Osteocyte (in vitro differentiated cells): ENCODE data around the gene ADRB1. TPM values are rescaled to one million over a fixed set of nuclear protein-coding genes. Genes with fewer than 3 reads are reported as not detected.

Source experiments
- DNase-seq: peaks from one replicate; pipeline ENCODE4 v3.0.0; 2021; ENCODE audit warnings: mixed read lengths; ENCODE audit not compliant: unreplicated experiment; ENCODE audit errors: extremely low spot score
- H3K27ac Mint-ChIP-seq: one replicate; pipeline ENCODE4 v1.8.0; 2021; ENCODE audit warnings: mild to moderate bottlenecking, mixed read lengths; ENCODE audit not compliant: unreplicated experiment
- H3K27me3 Mint-ChIP-seq: one replicate; pipeline ENCODE4 v1.8.0; 2021; ENCODE audit warnings: mixed read lengths; ENCODE audit not compliant: unreplicated experiment
- H3K36me3 Mint-ChIP-seq: one replicate; pipeline ENCODE4 v1.8.0; 2021; ENCODE audit warnings: mixed read lengths; ENCODE audit not compliant: unreplicated experiment
- H3K4me1 Mint-ChIP-seq: one replicate; pipeline ENCODE4 v1.8.0; 2021; ENCODE audit warnings: mixed read lengths; ENCODE audit not compliant: unreplicated experiment
- H3K4me3 Mint-ChIP-seq: one replicate; pipeline ENCODE4 v1.8.0; 2021; ENCODE audit warnings: mild to moderate bottlenecking, moderate library complexity, mixed read lengths; ENCODE audit not compliant: unreplicated experiment
- H3K9me3 Mint-ChIP-seq: one replicate; pipeline ENCODE4 v1.8.0; 2021; ENCODE audit warnings: mixed read lengths; ENCODE audit not compliant: unreplicated experiment
- CTCF ChIP-seq: fragments of 200-600 bp; sonication (generic); IDR thresholded peaks from 2 replicates; pipeline ENCODE4 v1.5.0; 2021; ENCODE audit warnings: antibody characterized with exemption, mild to moderate bottlenecking, moderate library complexity
- total RNA-seq: library from RNA; stranded (reverse); gene quantifications from 2 replicates; pipeline ENCODE4 v1.2.1, GENCODE V29; 2021

ADRB1 gene
- total RNA-seq, 1 donor from 2014 or later: 0.97 TPM

DNA sequence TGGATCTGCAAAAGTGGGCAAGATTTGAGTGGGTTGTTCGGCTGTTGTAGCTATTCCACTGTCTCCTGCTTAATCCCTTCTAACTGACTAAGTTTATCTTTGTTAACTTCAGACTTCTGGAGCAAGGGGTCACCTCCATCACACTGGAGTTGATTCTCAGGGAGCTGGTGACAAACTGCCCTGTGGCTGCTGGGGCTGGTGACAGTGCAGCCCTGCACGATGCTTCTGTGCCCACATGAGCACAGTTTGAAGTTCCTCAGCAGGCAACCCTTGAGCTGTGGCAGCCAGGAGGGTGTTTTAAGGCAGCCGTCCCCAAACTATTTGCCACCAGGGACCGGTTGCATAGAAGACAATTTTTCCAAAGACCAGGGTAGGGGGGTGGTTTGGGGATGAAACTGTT, 40.5 kb downstream of the ADRB1 start:
- H3K36me3 Mint-ChIP-seq: no peaks in the 10 kb centered on the region
- DNase-seq: no peak
- H3K27ac Mint-ChIP-seq: no peak overlapping the region
- TF ChIP-seq CTCF: no peak
- peaks cover 4% of the 10 kb centered on the region for H3K4me1 Mint-ChIP-seq
- H3K27me3 Mint-ChIP-seq: peaks cover 2% of the 10 kb centered on the region
- H3K9me3 Mint-ChIP-seq: no peaks in the 10 kb centered on the region
- H3K4me3 Mint-ChIP-seq: no peak overlapping the region

DNA sequence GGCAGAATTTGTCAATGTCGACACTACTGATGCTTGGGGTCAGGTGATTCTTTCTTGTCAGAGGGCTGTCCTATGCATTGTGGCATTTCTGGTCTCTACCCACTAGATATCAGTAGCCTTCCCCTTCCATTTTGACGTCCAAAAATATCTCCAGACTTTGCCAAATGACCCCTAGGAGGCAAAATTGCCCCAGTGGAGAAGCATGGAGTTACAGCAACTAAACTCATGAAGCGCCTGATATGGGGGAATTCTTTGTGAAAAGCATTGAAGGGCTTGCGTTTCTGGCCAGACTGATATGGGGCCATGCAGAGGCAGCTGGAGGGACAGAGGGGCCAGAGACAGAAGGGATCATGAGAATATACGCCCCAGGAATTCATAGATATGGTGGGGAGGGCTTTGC, 43.6 kb downstream of the ADRB1 start:
- no peaks in the 10 kb centered on the region for H3K4me1 Mint-ChIP-seq
- DNase-seq: no peak
- no peak for TF ChIP-seq CTCF
- H3K9me3 Mint-ChIP-seq: no peaks in the 10 kb centered on the region
- no peaks in the 10 kb centered on the region for H3K27me3 Mint-ChIP-seq
- no peaks in the 10 kb centered on the region for H3K36me3 Mint-ChIP-seq
- no peak overlapping the region for H3K27ac Mint-ChIP-seq
- no peak overlapping the region for H3K4me3 Mint-ChIP-seq

DNA sequence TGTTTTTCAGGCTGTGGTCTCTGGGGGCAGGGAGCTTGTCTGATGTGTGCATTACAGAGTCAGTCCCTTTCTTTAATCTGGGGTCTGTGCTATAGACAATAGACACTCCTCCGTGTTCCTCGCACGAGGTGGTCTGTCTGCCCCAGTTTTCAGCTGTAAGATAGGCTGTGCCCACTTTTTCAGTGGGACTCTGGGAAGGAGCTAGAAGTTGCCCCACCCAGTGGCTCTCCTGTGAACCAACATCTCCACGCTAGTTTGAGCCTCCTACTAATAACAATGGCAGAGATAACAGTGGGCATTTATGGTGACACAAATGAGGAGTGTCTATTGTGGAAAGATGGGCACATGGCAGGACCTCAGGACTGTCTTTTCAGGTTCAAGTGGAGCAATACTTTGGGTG, 44.0 kb downstream of the ADRB1 start:
- no peaks in the 10 kb centered on the region for H3K27me3 Mint-ChIP-seq
- no peaks in the 10 kb centered on the region for H3K9me3 Mint-ChIP-seq
- no peaks in the 10 kb centered on the region for H3K4me1 Mint-ChIP-seq
- peak; percentile 14 for TF ChIP-seq CTCF
- no peak overlapping the region for H3K27ac Mint-ChIP-seq
- no peak overlapping the region for H3K4me3 Mint-ChIP-seq
- DNase-seq: no peak
- H3K36me3 Mint-ChIP-seq: no peaks in the 10 kb centered on the region

DNA sequence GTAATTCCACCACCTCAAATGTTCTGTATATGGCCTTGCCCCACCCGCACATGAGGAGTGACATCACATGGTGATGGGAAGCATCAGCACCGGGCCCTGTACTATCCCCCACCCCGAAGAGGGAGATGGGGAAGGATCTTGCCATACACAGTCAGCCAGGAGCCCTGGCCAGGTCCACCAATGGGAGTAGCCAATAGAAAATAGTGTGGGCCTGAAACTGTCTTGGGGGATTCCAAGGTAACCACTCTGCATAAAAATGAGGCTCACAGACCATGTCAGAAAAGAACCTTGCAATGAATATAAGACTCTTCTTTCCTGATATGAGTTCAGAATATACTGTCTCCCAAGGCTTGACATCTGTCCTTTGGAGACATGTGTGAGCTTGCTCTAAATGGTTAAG, 51.1 kb downstream of the ADRB1 start:
- Mint-ChIP-seq H3K4me3 (no peak overlapping the region), H3K4me1 (no peaks in the 10 kb centered on the region)

DNA sequence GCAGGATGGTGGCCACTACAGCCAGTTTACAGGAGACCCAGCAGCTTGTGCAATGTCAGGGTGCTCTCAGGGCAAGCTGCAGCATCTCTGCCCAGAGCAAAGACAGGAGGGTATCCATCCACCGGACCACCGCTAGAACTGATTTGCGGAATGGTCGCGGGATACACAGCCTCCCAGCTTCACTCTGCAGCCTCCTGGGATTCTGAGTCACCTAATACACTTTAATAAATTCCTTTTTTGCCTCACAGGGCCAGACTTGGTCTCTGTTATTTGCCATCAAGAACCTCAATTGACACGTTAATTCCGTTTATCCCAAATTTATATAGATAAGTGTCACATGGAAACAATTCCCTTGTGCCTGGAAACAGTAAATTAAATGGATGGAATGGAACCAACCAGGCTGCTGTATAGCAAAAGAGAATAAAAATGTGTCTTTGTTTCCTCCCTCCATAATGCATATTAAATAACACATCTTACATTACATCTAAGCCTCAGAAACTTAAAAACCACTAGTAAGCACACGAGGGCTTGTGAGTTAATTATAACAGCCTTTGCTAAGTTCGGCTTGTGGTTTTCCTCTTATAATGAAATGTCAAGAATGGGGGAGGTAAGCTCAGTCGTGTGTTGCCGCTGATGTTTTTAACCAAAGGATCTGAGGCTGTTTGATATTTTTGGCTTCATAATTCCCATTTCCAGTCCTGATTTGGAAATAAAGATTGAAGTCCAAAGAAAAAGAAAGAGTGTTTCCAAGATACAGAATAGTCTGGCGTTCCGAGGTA, 52.1 kb downstream of the ADRB1 start:
- TF ChIP-seq CTCF: no peak
- Mint-ChIP-seq H3K36me3 (no peaks in the 10 kb centered on the region), H3K4me3 (no peak overlapping the region), H3K9me3 (no peaks in the 10 kb centered on the region), H3K4me1 (peaks cover 4% of the 10 kb centered on the region), H3K27ac (no peak overlapping the region), H3K27me3 (no peaks in the 10 kb centered on the region)
- no peak for DNase-seq

More for the DNA sequence above, 51.1 kb downstream of the ADRB1 start:
- Mint-ChIP-seq H3K27ac (no peak overlapping the region), H3K9me3 (no peaks in the 10 kb centered on the region), H3K36me3 (no peaks in the 10 kb centered on the region), H3K27me3 (no peaks in the 10 kb centered on the region)
- DNase-seq: no peak
- no peak for TF ChIP-seq CTCF

Other genes with a start within 250 kb of the ADRB1 start
- gene DCLRE1A, start 189.8 kb upstream of the ADRB1 start, total RNA-seq: 7.3 and 8.1 TPM in 2 replicates
- gene NHLRC2, start 189.2 kb upstream of the ADRB1 start, total RNA-seq: 36.4 and 39.3 TPM in 2 replicates
- gene CCDC186, start 130.3 kb downstream of the ADRB1 start, total RNA-seq: 18.2 and 23.8 TPM in 2 replicates
- gene TDRD1, start 135.5 kb downstream of the ADRB1 start, total RNA-seq: not detected in 2 replicates
- gene VWA2, start 195.4 kb downstream of the ADRB1 start, total RNA-seq: not detected in 2 replicates